ENCODE data around the gene ITGA4.

ITGA4 gene

GRCh38 chr2:181457121-181457740 lies at the start of gene ITGA4:
TSS of gene ITGA4 (plus strand) at chr2:181457386. CDS start at chr2:181457655, 269 bp downstream.
- ChIA-PET POLR2A (no interaction called here), CTCF (interaction anchor here (0.6 to 2.6 kb wide), 18 partner anchors 9 to 1333 kb away, joined by 3 to 40 read pairs (median 4); no protein-coding TSS in a partner anchor)
- TF ChIP-seq CTCF (IDR thresholded peaks at IDR 0.05; ENCODE audit: insufficient read depth, low read length, missing control alignments): peak; percentile 97
- peak within 1 kb of the TSS; percentile 73 for H3K4me3 ChIP-seq (ENCODE audit: low read depth, low read length)
- no peak for DNase-seq (ENCODE audit: low read depth, low spot score)

- ChIA-PET POLR2A (no interaction called here), CTCF (no interaction called here)
- DNase-seq (ENCODE audit: low read depth, low spot score): no peak
- no peak for TF ChIP-seq CTCF (IDR thresholded peaks at IDR 0.05; ENCODE audit: insufficient read depth, low read length, missing control alignments)
- H3K4me3 ChIP-seq (ENCODE audit: low read depth, low read length): no peak overlapping the region
These were observed 48.3 kb upstream of the ITGA4 start for GRCh38 chr2:181408861-181409260.

- ChIA-PET POLR2A (no interaction called here), CTCF (no interaction called here)
- H3K4me3 ChIP-seq (ENCODE audit: low read depth, low read length): no peak overlapping the region
- DNase-seq (ENCODE audit: low read depth, low spot score): no peak
- TF ChIP-seq CTCF (IDR thresholded peaks at IDR 0.05; ENCODE audit: insufficient read depth, low read length, missing control alignments): no peak
These were observed 45.9 kb upstream of the ITGA4 start for GRCh38 chr2:181411105-181411849.

GRCh38 chr2:181419129-181419855 lies 37.9 kb upstream of the ITGA4 start:
- ChIA-PET CTCF (no interaction called here), POLR2A (no interaction called here)
- no peak for TF ChIP-seq CTCF (IDR thresholded peaks at IDR 0.05; ENCODE audit: insufficient read depth, low read length, missing control alignments)
- no peak overlapping the region for H3K4me3 ChIP-seq (ENCODE audit: low read depth, low read length)
- no peak for DNase-seq (ENCODE audit: low read depth, low spot score)

GRCh38 chr2:181420259-181421130 lies 36.7 kb upstream of the ITGA4 start:
- H3K4me3 ChIP-seq (ENCODE audit: low read depth, low read length): no peak overlapping the region
- ChIA-PET CTCF (interaction anchor here (1.2 kb wide), 1 partner anchor 11 kb away, joined by 3 read pairs; no protein-coding TSS in a partner anchor), POLR2A (no interaction called here)
- TF ChIP-seq CTCF (IDR thresholded peaks at IDR 0.05; ENCODE audit: insufficient read depth, low read length, missing control alignments): no peak
- no peak for DNase-seq (ENCODE audit: low read depth, low spot score)
